NCI-H187 treated with DMSO at 0.1 percent for 48 hours (cell line): Measurements from ENCODE around the gene USP13.
"Not testable (repeated sequence)": the region's sequence is repeated elsewhere in the genome, so short reads cannot be mapped to it uniquely, and the experiment has no call there.

Experiments used
- DNase-seq: peaks from one replicate; lab custom pipeline; 2025; lab: John Stamatoyannopoulos, UW

USP13 gene, protein sequence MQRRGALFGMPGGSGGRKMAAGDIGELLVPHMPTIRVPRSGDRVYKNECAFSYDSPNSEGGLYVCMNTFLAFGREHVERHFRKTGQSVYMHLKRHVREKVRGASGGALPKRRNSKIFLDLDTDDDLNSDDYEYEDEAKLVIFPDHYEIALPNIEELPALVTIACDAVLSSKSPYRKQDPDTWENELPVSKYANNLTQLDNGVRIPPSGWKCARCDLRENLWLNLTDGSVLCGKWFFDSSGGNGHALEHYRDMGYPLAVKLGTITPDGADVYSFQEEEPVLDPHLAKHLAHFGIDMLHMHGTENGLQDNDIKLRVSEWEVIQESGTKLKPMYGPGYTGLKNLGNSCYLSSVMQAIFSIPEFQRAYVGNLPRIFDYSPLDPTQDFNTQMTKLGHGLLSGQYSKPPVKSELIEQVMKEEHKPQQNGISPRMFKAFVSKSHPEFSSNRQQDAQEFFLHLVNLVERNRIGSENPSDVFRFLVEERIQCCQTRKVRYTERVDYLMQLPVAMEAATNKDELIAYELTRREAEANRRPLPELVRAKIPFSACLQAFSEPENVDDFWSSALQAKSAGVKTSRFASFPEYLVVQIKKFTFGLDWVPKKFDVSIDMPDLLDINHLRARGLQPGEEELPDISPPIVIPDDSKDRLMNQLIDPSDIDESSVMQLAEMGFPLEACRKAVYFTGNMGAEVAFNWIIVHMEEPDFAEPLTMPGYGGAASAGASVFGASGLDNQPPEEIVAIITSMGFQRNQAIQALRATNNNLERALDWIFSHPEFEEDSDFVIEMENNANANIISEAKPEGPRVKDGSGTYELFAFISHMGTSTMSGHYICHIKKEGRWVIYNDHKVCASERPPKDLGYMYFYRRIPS

DNA sequence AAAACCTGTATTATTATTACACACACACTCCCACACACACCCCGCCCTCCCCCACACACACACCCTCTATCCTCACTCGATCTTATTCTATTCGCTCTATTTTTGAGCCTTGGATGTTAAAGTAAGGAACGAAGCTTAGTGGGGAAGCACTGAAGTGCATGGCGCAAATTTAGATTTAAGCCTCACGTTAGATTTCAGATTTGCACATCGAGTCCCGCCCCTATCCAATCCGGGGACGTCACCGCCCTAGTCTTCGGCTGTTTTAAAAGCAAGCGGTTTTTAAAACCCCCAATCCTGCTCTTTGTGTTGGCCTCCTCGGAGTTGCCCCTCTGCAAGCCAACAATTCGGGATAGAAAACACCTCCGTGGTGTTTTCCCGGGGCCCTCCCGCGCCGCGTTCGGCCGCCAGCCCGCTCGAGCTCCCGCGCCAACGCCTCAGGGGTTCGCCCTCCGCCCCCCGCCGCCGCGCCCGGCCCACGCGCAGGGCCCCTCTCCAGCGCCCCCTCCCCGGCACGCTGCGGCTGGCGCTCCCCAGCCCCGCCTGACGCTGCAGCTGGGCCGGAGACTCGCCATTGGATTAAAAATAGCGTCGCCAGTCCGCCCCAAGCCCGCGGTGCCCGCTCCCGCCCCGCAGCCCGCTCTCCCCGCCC lies at the start of gene USP13:
TSS of gene USP13 (plus strand) at position 594 of the 649 bp plus-strand sequence. CDS start 186 bp downstream, outside the sequence.
- no peak for DNase-seq

DNA sequence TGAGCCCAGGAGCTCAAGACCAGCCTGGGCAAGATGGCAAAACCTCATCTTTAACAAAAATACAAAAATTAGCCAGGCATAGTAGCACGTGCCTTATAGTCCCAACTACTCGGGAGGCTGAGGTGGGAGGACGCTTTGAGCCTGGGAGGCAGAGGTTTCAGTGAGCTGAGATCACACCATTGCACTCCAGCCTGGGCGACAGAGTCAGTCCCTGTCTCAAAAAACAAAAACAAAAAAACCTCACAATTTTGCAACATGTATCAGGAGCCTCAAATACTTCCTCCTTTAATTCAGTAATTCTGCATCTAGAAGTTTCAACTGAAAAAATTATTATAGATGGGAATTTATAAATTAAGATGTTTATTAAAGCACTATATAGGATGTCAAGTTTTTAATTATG lies 49.5 kb upstream of the USP13 start:
- no peak for DNase-seq

DNA sequence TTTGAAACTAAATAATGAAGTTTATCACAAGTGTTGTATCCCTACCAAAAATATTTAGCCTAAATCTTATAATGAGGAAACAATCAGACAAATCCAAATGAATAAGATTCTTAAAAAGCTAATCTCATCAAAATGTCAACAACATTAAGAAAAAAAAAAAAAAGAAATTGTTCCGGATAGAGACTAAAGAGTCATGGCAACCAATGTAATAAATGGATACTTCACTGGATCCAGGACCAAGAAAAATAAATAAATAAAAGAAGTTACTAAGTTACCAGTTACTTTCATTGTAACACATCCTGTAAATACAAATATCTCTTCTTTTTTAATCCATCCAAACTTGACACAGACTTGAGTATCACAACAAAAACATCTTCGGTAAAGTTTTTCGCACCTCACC lies 49.0 kb upstream of the USP13 start:
- DNase-seq = no peak

DNA sequence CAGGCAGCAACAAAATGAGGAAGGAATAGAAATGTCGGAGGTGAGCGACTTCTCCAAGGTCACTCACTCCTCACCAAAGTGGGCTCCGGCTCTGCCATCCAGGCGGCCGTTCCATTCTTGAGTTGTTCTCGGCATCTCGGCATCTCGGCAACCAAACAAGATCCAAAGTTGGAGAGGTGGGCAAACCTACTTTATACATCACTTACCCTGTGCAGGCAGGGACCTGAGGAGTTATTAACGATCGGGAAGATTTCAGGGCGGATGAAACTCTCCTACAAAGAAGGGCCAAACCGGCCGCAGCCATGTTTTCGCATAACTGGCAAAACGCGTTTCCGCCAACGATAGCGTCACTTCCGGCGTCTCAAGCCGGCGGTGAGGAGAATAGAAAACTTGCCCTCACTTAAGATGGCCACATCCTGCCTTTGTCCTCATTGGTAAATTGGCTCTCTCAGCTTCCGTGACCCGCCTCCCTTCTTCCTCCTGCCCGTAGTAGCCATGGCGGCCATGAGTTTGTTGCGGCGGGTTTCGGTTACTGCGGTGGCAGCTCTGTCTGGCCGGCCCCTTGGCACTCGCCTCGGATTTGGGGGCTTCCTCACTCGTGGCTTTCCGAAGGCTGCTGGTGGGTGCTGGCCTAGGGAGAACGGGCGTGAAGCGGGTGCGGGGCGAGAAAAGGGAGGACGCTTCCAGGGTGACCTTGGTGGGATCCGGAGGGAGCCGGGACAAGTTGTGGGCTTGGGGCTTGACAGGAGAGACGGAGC lies 48.3 kb upstream of the USP13 start, which contains the start of the genes MRPL47 and NDUFB5:
TSS of gene MRPL47 (minus strand) at position 318 of the 758 bp plus-strand sequence. CDS start at position 304, 14 bp downstream.
TSS of gene NDUFB5 (plus strand) at position 474 of the 758 bp plus-strand sequence. CDS start at position 496, 22 bp downstream.
- peak; percentile 81 for DNase-seq

DNA sequence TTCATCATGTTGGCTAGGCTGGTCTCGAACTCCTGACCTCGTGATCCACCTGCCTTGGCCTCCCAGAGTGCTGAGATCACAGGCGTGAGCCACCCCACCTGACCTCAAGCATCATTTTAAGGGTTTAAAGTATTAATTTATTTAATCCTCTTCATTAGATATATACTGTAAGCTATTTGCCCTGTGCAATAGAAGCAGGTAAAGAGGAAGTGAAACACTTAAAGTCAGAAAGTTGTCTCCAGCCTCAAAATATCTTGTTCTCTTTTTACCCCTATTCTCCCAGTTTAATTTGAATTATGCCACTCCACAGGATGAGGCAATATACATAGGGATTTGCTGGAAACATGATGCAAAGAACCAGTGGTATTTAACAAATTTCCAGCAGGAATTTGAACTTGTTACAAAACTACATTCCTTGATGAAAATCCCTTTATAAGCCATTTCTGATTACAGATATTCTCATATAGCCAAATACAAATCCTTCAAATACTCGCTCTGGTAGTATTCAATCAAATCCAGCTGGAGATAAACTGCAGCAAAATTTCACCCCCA lies 46.2 kb upstream of the USP13 start:
- no peak for DNase-seq

DNA sequence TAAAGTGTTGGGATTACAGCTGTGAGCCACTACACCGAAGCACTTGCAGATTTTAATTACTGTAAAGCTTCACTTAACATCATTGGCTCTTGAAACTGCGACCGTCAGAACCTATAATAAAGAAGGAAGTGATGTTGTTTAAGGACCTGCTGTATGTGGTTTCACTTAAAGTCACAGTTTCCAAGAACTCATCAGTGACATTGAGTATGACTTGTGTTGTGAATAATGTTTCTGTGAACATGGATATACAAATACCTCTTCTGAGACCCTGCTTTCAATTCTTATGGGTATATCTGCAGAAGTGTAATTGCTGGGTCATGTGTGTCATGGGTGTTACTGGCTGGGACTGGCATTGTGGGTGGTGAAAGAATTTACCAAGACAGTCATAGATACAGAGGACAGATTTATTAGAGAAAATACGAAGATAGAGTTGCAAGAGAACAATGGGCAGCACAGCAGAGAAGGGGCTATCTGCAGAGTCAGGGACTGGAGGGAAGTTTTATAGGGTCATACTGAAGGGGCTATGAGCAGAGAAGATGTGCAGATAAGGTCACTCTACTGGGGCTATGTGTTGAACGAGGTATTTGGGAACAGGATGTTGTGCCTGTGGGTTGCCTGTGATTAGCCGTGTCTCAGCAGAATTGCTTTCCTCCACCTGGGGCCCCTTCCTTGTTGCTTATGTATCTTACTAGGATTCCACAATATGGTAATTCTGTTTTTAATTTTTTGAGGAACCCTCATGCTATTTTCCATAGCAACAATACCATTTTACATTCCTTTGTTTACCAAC lies 43.7 kb upstream of the USP13 start:
- no peak for DNase-seq

DNA sequence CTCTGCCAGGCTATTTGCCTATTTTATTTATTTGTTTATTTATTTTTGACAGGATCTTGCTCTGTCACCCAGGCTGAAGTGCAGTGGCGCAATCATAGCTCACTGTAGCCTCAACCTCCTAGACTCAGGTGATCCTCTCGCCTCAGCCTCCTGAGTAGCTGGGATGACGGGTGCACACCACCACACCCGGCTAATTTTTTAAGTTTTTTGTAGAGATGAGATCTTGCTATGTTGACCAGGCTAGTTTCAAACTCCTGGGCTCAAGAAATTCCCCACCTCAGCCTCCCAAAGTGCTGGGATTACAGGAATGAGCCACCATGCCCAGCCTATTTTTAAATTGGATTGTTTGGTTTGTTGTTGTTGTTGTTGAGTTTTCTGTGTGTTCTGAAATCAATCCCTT lies 42.8 kb upstream of the USP13 start:
- no peak for DNase-seq

DNA sequence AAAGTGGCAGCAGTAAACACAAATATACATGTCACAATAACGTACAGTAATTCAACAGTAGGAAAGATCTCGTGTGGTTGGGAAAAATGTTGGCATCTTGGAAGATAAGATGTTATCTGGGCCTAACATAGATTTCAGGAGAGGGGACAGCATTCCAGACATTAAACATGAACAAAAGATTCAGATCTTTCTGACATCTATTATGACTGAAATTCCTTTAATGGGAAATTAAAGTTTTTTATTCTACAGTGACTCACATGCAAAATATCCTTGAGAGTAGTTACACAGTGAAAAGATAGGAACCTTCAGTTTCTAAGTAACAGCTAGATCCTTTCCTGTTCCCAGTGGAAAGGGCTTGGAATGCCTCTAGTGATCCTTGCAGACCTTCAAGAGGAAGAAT lies 39.0 kb upstream of the USP13 start:
- no peak for DNase-seq

DNA sequence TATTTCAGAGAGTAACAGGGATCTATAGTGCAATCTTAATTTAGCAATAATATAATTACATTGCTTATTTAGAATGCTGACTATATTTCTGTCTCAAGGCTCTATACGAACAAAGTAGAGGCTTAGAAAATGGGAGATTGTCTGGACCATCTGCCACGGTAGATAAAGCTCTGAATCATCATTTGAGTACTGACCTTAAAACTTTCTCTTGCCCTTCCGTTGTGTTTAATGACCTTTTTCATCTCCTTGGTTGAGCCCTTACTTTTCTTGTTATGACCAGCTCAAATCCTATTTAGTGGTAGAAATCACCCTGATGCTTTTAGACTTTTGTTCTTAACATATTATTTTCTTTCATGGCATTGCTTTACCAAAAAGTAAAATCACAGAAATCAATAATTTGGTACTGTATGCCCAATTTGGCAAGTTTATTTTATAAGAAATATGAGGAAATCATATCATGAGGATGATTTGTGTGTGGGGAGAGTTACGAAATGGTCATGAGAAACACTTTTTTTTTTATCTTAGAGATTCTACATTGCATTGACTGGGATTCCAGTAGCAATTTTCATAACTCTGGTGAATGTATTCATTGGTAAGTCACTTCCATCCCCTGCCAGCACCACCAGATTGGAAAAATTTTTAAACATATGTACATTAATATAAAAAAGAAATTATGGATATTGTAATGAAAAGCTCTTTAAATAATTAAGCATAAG lies 37.2 kb upstream of the USP13 start:
- no peak for DNase-seq

DNA sequence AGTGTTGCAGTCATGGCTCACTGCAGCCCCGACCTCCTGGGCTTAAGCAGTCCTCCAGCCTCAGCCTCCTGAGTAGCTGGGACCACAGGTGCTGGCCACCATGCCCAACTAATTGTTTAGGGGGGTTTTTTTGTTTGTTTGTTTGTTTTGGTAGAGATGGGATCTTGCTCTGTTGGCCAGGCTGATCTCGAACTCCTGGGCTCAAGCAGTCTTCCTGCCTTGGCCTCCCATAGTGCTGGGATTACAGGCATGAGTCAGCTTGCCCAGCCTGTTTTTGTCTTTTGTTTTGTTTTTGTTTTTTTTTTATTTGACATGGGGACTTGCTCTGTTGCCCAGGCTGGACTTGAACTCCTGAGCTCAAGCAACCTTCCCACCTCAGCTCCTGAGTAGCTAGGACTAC lies 30.8 kb upstream of the USP13 start:
- DNase-seq = no peak

DNA sequence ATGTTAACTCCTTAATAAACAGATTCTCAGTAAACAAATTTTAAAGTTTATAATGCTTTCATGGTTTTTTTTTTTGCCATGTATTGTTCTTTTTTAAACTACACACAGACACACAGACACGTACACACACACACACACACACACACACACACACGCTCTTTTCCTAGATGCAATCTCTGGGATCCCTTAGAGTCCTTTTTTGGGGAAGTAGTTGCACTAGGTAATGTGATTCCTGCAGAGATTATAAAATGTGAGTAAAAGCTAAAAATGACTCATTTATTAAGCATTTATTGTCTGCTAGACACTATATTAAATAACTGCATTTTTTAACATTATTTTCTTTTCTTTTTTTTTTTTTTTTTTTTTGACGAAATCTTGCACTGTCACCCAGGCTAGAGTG lies 28.4 kb upstream of the USP13 start:
- no peak for DNase-seq

DNA sequence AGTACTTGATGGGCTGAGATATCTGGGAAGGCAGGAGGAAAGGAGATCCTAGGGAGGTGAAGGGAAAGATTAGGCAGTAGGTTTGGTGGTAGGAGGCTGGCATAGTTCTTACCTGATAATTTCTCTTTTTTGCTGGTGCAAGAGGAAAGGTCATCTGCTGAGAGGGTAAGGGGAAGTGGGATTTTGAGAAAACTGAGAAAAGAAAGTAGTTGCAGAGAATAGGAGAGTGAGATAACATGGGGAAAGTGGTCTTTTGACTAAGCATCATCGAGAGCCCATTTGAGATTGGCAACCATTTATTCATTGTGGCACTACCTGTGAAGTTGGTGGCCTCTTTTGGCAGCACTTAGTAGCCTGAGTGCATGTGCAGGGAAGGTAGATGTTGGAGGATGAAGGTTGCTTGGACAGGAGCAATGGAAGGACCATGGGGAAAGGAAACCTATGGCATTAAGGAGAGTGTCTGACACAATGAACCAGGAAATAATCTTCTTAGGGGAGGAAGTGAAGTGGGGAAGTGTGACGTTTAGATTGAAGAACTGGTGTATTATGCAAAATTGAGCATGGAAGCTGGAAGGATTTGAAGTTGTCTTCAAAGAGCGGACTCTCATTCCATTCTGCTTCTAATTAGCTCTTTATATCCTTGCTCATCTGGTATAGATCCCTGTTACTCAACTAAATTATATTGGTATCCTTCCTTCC lies 21.9 kb upstream of the USP13 start:
- DNase-seq = no peak

DNA sequence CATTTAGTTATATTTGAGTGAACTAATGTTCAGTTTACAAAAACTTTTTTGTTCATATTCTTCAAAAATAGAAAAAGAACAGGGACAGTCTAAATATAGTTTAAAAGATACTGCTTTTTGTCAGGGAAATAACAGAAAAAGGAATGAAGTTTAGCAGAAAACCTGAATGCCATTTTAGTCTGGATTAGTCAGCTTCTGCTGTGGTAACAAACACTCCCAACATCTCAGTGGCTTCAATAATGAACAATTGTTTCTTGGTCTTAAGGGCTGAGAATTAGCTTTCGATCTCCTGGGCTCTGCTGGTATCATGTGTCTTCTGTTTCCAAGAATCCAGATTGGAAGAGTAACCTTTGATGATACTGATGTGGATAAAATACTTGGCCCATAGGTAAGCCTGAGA lies 12.4 kb upstream of the USP13 start:
- DNase-seq = no peak

DNA sequence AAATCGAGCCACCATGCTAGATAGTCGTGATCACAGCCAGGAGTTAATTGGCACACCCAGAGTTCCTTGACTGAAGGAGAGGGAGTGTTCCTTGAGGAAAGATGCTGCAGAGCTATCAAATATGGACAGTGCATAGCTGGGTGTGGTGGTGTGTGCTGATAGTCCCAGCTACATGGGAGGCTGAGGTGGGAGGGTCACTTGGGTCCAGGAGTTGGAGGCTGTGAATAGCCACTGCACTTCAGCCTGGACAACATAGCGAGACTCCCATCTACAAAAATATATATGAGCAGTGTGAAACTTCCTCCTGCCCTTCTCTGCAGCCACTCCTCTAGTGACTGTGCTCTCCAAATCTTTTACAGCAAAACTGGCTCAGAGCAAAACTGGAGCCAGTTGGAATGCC lies 10.0 kb upstream of the USP13 start:
- no peak for DNase-seq

DNA sequence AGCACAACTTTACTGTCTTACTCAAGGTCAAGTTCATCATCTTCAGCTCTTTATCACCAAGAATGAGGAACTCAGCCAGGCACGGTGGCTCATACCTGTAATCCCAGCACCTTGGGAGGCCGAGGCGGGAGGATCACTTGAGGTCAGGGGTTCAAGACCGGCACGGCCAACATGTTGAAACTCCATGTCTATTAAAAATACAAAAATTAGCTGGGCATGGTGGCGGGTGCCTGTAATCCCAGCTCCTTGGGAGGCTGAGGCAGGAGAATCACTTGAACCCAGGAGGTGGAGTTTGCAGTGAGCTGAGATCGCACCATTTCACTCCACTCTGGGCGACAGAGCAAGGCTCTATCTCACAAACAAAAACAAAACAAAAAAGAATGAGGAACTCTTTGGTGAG lies 9.0 kb upstream of the USP13 start:
- not testable (repeated sequence) for DNase-seq

DNA sequence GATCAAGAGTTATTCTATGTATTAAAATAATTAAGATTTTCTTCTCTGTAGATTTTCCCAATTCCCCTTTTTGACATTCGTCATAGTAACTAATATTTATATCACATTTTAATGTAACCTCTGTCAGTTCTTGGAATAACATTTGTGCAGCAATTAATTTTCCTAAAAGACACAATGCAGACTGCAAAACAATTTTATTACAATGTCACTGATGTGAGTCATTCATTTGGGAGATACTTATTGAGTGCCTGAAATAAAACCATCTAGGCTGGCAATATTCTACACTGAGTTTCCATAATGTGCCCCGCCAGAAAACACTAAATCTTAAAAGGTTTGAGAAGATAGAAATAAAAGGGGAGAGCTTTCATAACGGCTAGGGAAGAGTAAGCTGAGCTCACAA lies 6.7 kb upstream of the USP13 start:
- DNase-seq = no peak

DNA sequence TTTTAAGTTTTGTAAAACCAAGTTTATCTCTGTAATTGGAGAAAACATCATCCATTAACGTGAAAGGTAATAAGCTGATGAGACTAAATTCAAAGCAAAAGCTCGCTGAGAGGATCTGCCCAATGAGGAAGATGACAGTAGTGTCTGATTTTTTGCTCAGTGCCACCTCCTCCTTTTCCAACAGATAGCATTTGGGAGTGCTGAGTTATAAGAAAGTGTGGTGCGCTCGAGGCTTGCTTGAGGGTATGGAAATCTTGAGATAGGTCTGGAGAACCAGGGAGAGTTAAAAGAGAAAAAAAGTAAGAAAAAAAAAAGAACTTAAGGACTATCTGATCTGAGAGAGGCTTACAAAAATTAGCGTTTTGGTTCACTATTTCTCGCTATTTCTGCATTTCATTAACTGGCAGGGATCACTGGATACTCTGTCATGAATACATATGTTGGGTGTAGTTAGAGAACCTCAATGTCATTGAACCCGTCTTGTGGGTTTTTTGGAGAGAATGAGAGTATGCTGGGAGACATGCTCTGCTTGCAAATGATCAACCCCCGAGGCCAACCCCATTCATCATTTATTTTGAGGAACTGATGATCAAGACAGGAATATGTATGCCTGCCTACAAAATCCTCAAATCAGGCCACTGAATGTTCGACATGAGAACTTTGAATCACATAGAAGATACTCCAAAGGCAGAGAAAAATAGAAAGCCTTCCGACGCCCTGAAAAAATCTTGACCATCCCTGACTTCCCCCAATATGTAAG lies 973 bp upstream of the USP13 start:
- DNase-seq = no peak

DNA sequence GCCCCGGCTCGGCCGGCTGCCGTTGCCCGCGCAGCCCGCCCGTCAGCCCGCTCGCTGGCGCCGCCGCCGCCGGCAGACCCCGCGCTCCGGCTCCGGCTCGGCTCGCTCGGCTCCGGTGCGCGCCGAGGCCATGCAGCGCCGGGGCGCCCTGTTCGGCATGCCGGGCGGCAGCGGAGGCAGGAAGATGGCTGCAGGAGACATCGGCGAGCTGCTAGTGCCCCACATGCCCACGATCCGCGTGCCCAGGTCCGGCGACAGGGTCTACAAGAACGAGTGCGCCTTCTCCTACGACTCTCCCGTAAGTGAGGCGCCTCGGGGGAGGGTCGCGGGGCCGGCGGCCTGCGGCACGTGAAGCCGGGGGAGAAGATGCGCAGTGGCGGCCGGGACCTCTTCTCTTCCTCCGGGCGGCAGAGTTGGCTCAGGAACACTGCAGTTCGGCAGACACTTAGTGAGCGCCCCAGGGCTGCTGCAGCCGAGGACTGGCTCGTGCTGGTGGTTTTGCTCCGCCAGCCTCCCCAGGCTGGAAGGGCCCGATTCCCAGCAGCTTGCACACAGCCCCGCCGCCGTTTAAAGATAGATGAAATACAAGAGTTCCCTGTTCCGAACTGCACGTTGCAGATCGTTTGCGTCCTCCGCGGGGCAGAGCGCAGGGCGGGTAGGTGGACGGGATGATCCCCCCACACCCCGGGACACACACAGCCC lies 407 bp downstream of the USP13 start:
- no peak for DNase-seq
